ENCODE measurements around the gene TCEA3.

TCEA3 gene

GRCh38 chr1:23370709-23371584 lies 53.6 kb downstream of the TCEA3 start:
- TF ChIP-seq ZFX (IDR thresholded peaks at IDR 0.05) = no peak
- no peak overlapping the region for H3K27ac ChIP-seq

GRCh38 chr1:23370330-23370708 lies 54.2 kb downstream of the TCEA3 start:
- H3K27ac ChIP-seq = no peak overlapping the region
- TF ChIP-seq ZFX (IDR thresholded peaks at IDR 0.05) = no peak
- TF ChIP-seq CTCF (conservative IDR thresholded peaks at IDR 0.05) = no peak

GRCh38 chr1:23369335-23370013 lies 55.1 kb downstream of the TCEA3 start, which contains the start of gene ZNF436:
Gene ZNF436, minus strand, starts transcription at chr1:23369836. Its CDS starts 1,831 bp downstream, at chr1:23368005.
- no peak for TF ChIP-seq ZFX (IDR thresholded peaks at IDR 0.05)
- no peak for TF ChIP-seq CTCF (conservative IDR thresholded peaks at IDR 0.05)
- peak within 1 kb of the TSS; percentile 84 for H3K27ac ChIP-seq

- peak overlapping the region; percentile 84 for H3K27ac ChIP-seq
- TF ChIP-seq ZFX (IDR thresholded peaks at IDR 0.05) (peak; percentile 66), CTCF (conservative IDR thresholded peaks at IDR 0.05) (no peak)
Observed at GRCh38 chr1:23368562-23369334, 55.8 kb downstream of the TCEA3 start.

GRCh38 chr1:23367791-23368561 lies 56.6 kb downstream of the TCEA3 start:
- no peak for TF ChIP-seq ZFX (IDR thresholded peaks at IDR 0.05)
- TF ChIP-seq CTCF (conservative IDR thresholded peaks at IDR 0.05) = no peak
- H3K27ac ChIP-seq = peak overlapping the region; percentile 84

GRCh38 chr1:23367451-23367790 lies 57.1 kb downstream of the TCEA3 start:
- TF ChIP-seq ZFX (IDR thresholded peaks at IDR 0.05) (no peak), CTCF (conservative IDR thresholded peaks at IDR 0.05) (no peak)
- peak overlapping the region; percentile 84 for H3K27ac ChIP-seq

GRCh38 chr1:23366598-23366997 lies 58.0 kb downstream of the TCEA3 start:
- TF ChIP-seq CTCF (conservative IDR thresholded peaks at IDR 0.05) = no peak
- no peak overlapping the region for H3K27ac ChIP-seq
